ENCODE data around the gene TIGD3. TPM values are rescaled to one million over a fixed set of nuclear protein-coding genes. Genes with fewer than 3 reads are reported as not detected.
A peak's percentile ranks its signal among the peaks of the same experiment; 100 is the strongest.

TIGD3 gene
- total RNA-seq, 1 donor from 2014 or later: 0.43 TPM

GRCh38 chr11:65309006-65309405 is 45.5 kb upstream of the TIGD3 start:
- no peak overlapping the region for H3K4me3 ChIP-seq
- peaks cover 37% of the 10 kb centered on the region for H3K4me1 ChIP-seq
- no peak for DNase-seq
- no peaks in the 10 kb centered on the region for H3K36me3 ChIP-seq
- H3K27ac ChIP-seq: peak overlapping the region; percentile 34
- ATAC-seq: no peak
- no peaks in the 10 kb centered on the region for H3K9me3 ChIP-seq
- no peaks in the 10 kb centered on the region for H3K27me3 ChIP-seq
- intact Hi-C loops (cut with DNase I): no loop called here
- TF ChIP-seq CTCF (IDR thresholded peaks at IDR 0.05): no peak

- intact Hi-C loops (cut with DNase I): no loop called here
- Histone ChIP-seq H3K4me1 (peaks cover 38% of the 10 kb centered on the region), H3K36me3 (no peaks in the 10 kb centered on the region), H3K9me3 (no peaks in the 10 kb centered on the region), H3K4me3 (no peak overlapping the region), H3K27me3 (no peaks in the 10 kb centered on the region), H3K27ac (no peak overlapping the region)
- no peak for DNase-seq
- TF ChIP-seq CTCF (IDR thresholded peaks at IDR 0.05): no peak
- no peak for ATAC-seq
Observed at GRCh38 chr11:65310215-65310614, 44.3 kb upstream of the TIGD3 start.

DNA sequence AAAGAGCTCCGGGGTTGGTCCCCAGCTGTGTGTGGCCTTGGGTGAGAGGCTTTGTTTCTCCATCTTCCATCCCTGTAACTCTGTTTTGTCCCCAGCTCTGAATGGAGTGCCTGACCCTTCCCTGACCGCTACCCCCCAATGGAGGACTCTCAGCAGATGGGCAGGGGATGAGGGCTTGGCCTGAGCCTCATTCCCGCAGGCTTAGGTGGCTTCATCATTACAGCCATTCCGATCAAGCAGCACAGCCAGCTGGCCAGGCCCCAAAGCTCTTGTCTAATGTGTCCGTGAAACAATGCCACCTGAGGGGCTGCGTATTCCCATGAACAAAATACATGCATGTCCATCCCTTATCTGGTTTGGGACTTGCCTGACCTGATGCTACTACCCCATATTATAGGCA is 43.8 kb upstream of the TIGD3 start:
- Histone ChIP-seq H3K4me3 (no peak overlapping the region), H3K4me1 (peaks cover 38% of the 10 kb centered on the region), H3K9me3 (no peaks in the 10 kb centered on the region), H3K27me3 (no peaks in the 10 kb centered on the region), H3K36me3 (no peaks in the 10 kb centered on the region), H3K27ac (no peak overlapping the region)
- ATAC-seq (no peak), DNase-seq (no peak)
- no peak for TF ChIP-seq CTCF (IDR thresholded peaks at IDR 0.05)
- intact Hi-C loops (cut with DNase I): no loop called here

DNA sequence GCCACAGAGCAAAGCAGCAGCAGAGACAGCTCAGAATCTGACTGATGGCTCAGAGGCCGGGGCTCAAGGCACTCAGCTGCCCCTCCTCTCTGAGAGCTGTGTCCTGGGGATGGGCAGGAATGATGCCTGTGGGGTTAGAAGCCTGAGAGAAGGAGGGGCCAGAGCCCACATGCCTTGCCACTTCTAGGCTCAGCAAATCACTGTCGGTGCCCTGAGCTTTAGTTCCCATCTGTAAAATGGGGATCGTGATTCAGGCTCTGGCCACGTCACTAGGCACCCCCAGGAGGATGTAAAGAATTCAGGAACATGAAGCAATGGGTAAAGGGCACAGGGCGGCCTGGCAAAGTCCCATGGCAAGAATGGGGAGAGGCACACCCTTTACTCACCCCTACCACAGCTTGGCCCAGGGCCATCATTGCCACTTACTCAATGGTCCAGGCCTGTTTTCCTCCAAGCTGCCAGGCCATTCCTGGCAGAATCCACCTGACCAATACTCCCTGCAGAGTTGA is 43.3 kb upstream of the TIGD3 start:
- no peak overlapping the region for H3K4me3 ChIP-seq
- ATAC-seq (no peak), DNase-seq (peak; percentile 75)
- no peak for TF ChIP-seq CTCF (IDR thresholded peaks at IDR 0.05)
- peaks cover 38% of the 10 kb centered on the region for H3K4me1 ChIP-seq
- no peaks in the 10 kb centered on the region for H3K36me3 ChIP-seq
- no peaks in the 10 kb centered on the region for H3K9me3 ChIP-seq
- no peaks in the 10 kb centered on the region for H3K27me3 ChIP-seq
- H3K27ac ChIP-seq: no peak overlapping the region
- intact Hi-C loops (cut with DNase I): no loop called here

GRCh38 chr11:65314501-65315203 is 39.9 kb upstream of the TIGD3 start, which contains the start of gene CDC42EP2:
CDC42EP2 (plus strand) TSS chr11:65314866; CDS start chr11:65320899, 6,033 bp downstream.
- Histone ChIP-seq H3K9me3 (no peaks in the 10 kb centered on the region), H3K4me3 (peak within 1 kb of the TSS; percentile 98), H3K27ac (peak within 1 kb of the TSS; percentile 89), H3K36me3 (no peaks in the 10 kb centered on the region), H3K27me3 (no peaks in the 10 kb centered on the region), H3K4me1 (peaks cover 27% of the 10 kb centered on the region)
- TF ChIP-seq CTCF (IDR thresholded peaks at IDR 0.05): no peak
- peak; percentile 96 for ATAC-seq
- DNase-seq: peak; percentile 95
- intact Hi-C loops (cut with DNase I): no loop called here

Data from upper lobe of right lung (tissue), 1 donor.